GM19468 (cell line): ENCODE results near the gene DNAJC1.
"Not testable (repeated sequence)": the region's sequence is repeated elsewhere in the genome, so short reads cannot be mapped to it uniquely, and the experiment has no call there.

Experiments
- ATAC-seq: cut with Tn5 transposase; IDR thresholded peaks from one replicate; pipeline ENCODE4 v1.9.1; 2021; ENCODE audit warnings: mild to moderate bottlenecking, moderate library complexity, moderate number of reproducible peaks; ENCODE audit not compliant: unreplicated experiment; ENCODE audit errors: extremely low read depth

Gene DNAJC1

GRCh38 chr10:21837487-21837886 lies 166.0 kb downstream of the DNAJC1 start:
- not testable (repeated sequence) for ATAC-seq

- ATAC-seq, result not testable (repeated sequence)
These were observed 169.0 kb downstream of the DNAJC1 start for GRCh38 chr10:21834574-21834973.

GRCh38 chr10:21832821-21833130 lies 170.8 kb downstream of the DNAJC1 start:
- ATAC-seq, result no peak

- ATAC-seq, result no peak
These were observed 171.3 kb downstream of the DNAJC1 start for GRCh38 chr10:21831986-21832820.

DNA sequence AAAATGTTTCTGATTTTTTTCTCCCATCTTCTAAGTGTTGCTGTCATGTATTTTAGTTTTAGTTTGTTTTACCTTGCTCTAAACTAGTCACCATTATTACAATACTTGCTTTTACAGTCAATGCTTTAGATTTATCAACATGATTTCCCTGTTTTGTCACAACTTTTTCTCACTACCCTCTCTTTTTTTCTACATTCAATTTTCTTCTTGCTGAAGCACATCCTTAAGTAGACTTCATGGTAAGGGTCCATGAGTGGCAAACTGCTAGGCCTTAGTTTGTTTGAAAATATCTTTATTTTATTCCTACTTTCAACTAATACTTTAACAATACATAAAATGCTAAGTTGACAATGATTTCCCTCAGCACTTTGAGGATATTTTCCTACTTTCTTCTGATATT lies 173.5 kb downstream of the DNAJC1 start:
- no peak for ATAC-seq

GRCh38 chr10:21827308-21827707 lies 176.2 kb downstream of the DNAJC1 start:
- no peak for ATAC-seq

DNA sequence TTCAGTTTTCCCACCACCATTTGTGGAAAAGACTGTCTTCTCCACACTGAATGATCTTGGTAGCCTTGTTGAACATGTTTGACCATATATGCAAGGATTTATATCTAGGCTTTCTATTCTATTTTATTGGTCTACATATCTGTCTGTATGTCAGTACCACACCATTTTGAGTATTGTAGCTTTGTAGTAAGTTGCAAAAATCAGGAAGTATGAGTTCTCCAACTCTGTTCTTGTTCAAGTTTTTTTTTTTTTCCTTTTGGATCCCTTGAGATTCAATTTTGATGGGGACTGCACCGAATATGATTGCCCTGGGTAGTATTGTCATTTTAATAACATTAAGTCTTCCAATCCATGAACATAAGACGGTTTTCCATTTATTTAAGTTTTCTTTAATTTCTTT lies 176.8 kb downstream of the DNAJC1 start:
- ATAC-seq, result no peak

- no peak for ATAC-seq
These were observed 178.2 kb downstream of the DNAJC1 start for GRCh38 chr10:21825345-21825744.

GRCh38 chr10:21824409-21824808 lies 179.1 kb downstream of the DNAJC1 start:
- no peak for ATAC-seq

- ATAC-seq, result no peak
These were observed 179.9 kb downstream of the DNAJC1 start for GRCh38 chr10:21823617-21824016.

- not testable (repeated sequence) for ATAC-seq
These were observed 181.3 kb downstream of the DNAJC1 start for GRCh38 chr10:21822273-21822672.

DNA sequence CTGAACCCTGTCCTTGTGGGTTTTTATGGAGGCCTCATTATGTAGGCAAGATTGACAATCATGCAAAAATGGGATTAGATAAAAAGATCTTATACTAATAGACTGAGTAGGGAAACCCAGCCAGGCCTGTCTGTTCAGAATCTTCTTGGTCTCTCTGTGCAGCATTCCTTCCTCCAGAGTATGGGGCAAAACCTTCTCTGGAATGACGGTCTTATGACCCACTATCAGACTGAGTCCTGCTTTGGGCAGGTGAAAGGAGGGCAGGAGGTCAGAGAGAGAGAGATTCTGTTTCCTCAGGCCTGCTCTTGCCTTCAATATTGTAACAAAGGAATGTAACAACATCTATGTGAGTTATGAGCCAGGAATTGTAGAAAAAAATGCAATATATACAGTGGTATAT lies 182.6 kb downstream of the DNAJC1 start:
- ATAC-seq, result no peak

GRCh38 chr10:21818416-21818815 lies 185.1 kb downstream of the DNAJC1 start:
- not testable (repeated sequence) for ATAC-seq

DNA sequence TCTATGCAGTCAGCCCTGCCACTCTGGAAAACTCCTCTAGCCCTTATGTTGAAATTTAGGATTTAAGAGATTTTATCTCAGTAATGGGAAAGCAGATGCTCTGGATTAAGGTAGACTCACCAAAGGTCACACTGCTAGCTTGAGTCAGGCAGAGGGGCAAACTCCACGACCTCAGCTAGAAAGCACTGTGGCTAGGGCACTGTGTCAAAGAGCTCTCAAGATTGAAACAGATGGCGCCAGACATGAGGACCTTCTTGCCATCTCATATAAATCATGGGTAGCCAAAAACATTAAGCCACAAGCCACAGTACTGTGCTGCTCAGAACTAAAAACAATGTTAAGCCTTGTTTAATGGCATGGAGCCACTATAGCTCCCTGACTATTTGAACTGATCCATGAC lies 188.7 kb downstream of the DNAJC1 start:
- ATAC-seq, result no peak

DNA sequence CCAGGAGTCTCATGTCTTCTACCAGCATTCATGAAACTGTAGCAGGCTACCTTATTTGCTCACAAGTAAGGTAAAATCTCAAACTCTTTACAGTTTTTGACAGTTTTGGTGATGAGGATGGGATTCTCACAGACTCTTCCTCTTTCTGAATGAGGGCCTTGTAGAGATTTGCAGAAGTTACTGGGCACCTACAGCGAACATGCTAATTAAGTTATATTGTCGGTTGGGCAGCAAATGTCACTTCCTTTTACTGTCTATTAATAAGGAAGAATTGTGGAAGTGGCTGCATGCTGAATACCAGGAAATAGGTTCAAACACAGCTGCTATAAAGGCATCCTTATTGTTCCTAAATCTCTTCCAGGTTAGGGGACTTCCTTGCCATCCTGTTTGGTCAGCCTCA lies 189.6 kb downstream of the DNAJC1 start:
- no peak for ATAC-seq

DNA sequence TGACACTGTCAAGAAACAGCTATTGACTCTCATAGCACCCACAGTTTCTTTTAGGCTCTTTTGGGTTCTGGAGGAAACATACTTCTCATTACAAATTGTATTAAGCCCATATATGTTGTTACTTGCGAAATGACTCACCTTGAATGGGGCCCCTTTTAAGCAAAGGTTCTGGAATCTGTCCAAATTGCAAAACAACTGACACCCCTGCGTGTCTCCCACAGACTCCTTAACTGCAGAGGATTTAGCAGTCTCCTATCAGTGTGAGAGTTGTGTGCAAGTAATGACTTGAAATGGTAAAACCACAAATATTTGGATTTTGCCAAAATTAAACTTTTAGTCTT lies 192.3 kb downstream of the DNAJC1 start:
- ATAC-seq, result no peak

DNA sequence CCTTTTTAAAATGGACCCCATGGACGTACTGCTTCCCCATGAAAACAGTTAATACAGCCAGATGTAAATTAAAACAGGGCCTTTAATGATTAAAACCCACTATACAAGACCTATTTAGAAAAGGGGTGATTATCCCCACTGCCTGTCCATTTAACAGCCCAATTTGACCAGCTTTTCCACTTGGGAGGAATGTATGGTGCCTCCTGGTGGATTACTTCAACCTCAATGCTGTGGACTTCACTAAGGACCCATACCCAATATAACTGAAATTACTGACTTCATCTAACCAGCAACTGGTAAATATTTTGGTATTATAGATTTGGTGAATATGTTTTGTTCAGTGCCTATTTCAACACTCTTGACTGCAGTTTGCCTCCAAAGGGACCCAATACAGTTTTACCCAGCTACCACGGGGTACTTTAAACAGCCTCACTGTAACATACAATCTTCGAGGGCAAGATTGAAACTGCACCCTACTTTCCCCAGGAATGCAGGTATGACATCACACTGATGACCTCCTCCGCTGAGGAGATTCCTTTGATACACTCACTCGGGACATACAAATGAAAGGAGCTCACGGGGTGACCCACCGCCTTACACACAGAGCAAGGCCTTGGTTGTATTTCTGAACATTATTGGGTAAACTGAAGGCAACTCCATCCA lies 192.8 kb downstream of the DNAJC1 start:
- no peak for ATAC-seq

DNA sequence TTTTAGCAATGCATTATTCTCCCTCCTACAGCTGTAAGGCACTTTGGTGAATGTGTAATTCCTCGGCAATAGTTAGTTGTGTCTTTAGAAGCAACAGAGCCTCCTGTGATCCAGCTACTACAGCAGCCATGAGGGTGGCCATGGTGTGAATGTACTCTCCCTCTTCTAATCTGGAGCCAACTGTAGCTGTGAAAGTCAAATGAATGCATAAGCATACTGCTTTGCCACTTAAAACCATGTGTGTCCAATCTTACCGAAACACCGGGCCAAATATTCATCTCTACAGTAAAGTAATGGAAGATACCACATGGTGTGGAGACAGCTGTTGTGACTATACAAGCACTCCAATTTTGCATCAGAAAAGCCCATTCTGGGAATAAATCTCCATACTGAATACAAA lies 195.0 kb downstream of the DNAJC1 start:
- ATAC-seq, result no peak

- ATAC-seq, result no peak
These were observed 196.3 kb downstream of the DNAJC1 start for GRCh38 chr10:21807180-21807579.

DNA sequence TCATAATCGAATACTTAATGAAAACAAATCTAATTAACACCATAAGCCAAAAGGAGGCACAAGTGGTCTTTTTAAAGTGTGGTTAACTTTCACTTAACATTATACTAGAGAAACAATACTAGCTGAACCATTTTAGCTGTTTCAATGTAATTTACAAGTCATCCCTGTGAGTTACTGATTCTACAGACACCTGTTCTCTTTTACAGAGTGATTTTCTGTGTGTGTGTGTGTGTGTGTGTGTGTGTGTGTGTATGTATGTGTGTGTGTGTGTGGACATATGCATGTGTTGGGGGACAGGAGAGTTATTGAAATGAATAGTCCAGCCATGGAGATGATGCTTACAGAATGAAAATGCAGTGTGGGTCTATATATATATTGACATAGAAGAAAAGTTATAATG lies 200.2 kb downstream of the DNAJC1 start:
- ATAC-seq, result no peak

DNA sequence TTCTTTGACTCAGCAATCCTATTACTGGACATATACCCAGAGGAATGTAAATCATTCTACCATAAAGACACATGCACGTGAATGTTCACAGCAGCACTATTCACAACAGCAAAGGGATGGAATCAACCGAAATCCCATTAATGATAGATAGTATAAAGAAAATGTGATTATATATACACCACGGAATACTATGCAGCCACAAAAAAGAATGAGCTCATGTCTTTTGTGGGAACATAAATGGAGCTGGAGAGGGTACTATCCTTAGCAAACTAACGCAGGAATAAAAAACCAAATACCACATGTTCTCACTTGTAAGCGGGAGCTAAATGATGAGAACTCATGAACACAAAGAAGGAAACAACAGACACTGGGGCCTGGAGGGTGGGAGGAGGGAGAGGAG lies 201.9 kb downstream of the DNAJC1 start:
- no peak for ATAC-seq
